Stimulated activated CD4-positive, alpha-beta T cell treated with anti-CD3 and anti-CD28 coated beads, Interleukin-4, amount 100 ng/mL, for 1 hour (primary cell): ENCODE results near the gene HOXD10.

Source experiments
- DNase-seq: peaks from one replicate; pipeline ENCODE4 v3.0.0-alpha.2; 2020

The HOXD10 gene

DNA sequence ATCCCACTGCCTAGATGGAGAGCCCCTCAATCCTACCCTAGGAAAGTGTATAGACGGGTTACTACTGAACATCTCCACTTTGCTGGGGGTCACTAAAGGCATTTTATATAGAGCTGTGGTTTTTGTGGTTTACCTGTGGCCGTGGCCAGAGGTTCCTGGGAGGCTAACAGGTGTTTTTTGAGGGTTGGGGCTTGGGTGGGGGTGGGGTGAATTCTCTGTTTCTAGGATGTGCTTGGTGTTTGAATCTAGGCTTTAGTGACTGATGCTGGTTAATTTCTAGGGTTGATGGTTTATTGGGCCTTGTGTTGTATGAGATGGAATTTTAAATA, 20.6 kb downstream of the HOXD10 start:
- DNase-seq, result no peak

DNA sequence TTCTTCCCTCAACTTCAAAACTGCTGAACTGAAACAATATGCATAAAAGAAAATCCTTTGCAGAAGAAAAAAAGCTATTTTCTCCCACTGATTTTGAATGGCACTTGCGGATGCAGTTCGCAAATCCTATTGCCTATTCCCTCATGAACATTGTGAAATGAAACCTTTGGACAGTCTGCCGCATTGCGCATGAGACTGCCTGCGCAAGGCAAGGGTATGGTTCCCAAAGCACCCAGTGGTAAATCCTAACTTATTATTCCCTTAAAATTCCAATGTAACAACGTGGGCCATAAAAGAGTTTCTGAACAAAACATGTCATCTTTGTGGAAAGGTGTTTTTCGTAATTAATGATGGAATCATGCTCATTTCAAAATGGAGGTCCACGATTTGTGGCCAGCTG, 21.3 kb downstream of the HOXD10 start:
- no peak for DNase-seq

DNA sequence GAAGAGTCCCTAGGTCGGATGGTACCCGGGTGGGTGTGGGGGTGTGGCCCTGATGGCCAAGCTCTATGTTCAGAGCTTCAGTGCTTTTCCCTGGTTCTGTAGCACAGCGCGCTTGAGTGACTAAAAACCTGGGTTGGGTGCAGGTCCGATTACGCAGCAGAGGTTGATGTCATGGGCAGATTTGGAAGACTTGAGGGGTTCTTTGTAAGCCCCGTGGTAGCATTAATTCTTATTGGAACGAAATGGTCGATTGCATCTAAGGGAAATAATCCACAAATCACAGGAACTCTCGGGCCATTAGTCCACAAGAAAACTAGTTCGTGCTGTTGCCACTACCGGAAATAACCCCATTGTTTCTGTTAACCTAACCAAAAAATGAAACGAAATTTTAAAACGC, 21.9 kb downstream of the HOXD10 start:
- no peak for DNase-seq

DNA sequence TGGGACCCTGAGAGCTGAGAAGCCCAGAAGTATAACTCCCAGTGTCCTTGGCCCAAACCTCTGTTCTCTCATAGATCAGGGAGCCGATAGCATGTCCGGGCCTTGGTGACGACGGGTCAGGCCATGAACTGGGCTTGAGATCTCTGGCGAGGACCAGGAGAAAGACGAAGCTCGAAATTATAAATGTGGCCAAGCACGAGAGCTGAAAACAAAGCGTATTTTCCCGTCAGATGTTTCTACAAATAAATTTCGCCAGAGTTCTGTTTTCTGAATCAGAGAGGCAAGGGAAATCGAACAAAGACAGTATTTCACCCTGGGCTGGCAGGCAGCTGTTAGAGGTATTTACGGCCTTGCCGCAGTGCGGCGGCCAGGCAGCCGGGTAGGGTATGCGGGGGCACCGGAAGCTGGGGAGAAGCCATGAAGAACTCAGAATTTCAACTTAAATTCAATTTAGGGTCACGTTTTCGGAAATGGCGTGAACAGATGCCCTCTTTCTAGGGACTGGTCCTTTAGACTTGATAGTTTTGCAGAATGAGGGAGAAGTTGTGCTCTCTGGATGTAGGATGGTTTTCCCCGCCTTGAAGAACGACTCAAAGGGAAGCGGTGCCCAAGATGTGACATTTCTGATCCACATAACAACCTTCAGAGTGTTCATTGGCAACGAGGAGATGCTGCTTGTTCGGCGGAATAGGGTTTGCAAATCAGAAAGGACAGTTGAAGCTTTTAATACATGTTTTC, 22.5 kb downstream of the HOXD10 start:
- DNase-seq, result no peak

DNA sequence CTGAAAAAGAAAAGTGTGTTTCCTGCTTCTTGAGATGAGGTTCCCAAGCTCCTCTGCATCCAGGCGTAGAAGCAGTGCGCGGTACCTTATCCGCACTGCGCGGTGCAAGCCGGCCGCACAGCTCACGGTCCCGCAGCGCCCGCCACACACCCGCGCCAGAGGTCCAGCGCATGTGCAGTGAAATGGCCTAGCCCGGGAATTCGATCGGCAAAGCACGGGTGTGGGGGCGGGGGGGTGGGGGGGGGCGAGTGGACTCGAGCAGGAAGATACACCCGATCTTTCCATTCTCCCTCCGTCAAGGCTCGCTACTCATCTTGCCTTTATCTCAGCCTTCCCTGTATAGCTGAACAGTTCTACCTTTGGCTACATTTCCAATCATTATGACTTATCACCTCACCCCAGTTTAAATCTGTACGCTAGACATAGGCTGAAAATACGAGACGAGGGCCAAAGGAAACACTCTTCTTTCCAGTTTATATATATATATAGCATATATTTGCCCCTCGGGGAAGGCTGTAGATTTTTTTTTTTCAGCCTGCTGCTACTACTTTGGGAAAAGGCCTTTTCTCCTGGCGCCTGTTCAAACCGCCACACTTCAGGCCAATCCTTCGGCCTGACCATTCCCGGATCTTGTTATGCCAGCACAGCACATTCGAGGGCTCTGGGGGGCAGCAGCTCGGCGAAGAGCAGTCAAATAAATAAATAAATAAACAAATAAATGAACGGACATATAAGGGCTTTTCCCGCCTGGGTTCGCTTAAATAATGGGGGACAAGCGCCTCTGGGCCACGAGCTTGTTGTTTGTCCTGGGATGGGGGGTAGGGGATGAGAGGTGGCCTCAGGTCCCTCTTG, 23.3 kb downstream of the HOXD10 start:
- DNase-seq, result no peak

DNA sequence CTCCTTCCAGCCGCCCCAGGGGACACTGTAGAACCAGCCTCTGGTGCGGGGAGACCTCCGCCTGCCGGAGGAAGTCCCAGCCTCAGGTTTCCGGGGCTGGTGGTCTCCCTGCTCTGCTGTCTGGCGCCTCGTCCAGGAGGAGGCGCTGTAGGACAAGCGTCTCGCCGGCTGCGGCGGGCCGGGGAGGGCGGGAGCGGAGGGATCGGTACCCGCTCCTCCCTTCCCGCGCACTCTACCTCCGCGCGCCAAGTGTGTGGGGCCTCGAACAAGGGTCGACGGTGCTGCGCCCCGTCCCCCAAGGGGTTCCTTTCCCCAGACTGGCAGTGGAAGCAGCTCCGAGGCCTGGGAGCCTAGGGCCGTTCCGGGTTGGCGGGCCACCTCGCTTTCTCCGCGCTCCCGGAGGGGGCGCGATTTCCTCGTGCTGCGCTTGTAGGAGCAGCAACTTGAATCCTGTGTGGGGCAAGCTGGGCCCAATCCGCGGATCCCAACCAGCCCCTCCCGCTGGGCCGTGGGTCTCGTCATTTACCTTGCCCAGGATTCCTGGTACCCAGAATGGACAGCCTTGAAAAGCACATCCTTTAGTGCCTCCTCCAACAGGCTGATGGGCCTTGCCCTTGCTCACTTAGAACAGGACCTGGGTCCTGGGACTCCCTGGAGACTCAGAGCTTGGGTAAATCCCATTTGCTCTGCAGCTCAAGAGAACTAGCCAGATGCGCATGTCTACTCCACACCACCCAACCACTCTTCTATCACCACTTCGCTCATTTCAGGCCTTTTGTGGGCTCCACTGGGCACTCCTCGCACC, 24.1 kb downstream of the HOXD10 start:
- peak; percentile 66 for DNase-seq

DNA sequence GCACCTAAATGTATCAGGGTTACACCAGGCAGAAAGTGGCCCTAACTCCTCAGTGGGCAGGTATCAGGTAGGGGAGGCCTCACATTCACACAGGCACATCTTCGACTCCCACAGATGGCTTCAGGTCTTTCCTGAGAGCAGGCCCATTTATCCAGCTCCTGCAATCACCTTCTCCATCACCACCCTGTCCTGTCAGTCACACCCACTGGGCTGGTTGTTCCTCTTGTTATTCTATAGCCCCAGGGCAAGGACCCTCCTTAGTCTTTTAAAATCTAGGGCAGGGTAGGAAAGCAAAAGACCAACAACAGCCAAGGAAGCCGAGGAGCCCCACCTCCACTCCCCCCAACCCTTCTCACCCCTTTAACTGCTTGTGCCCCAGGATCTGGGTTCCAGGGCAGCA, 25.7 kb downstream of the HOXD10 start:
- DNase-seq, result no peak

DNA sequence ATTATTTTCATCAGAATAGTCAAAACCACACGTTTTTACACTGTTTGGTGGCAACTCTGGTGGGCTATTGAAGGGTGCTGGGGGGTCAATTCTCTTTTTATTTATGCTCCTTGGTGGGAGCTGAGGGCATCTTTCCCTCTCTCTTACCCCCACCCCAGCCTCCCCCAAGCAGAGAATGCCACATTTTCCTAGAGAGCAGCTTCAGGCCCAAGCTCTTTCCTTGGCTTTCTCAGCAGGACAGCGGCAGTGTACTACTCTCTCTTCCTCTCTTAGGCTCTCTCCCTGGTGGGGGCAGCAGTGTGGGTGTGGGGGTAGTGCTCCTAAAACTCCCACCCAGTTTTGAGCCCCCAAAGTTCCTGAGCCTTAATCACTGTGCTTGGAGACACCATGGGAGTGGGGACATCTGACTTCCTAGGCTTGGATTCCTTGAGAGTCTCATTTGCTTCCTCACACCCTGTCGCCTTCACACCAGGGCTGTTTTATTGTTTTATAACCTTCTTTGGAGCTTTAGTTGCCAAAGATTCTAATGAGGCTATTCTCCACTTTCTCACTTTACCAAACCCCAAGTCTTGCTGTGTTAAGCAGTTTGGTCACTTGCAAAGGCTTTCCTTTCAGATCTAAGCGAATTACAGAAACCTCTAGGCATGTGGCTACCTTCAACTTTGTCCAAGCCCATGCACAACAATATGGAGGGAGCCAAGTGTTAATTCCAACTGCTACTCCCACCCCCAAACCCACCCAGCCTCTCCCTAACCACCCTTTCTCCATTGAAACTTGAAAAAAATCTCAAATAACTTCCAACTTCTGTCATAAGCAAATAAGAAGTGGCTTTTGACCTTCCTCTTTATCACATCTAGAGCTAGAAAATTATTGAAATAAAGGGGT, 28.7 kb downstream of the HOXD10 start:
- DNase-seq, result no peak

DNA sequence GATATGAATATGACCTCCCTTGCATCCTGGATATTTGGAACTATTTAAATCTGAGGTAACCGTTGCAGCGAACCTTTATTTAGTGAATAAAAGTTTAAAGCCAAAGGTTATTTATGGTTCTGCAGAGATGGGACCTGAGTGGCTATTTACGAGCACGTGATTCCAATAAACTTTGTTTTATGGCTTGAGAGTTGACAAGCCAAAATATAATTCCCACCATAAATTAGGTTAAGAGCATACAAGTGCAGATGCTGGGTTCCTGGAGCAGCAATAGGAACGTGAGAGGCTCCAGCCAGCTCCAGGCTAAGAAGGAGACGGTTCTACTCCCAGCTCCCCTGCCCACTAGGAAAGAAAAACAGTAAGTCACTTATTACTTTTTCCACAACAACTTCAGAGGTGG, 29.5 kb downstream of the HOXD10 start:
- no peak for DNase-seq

DNA sequence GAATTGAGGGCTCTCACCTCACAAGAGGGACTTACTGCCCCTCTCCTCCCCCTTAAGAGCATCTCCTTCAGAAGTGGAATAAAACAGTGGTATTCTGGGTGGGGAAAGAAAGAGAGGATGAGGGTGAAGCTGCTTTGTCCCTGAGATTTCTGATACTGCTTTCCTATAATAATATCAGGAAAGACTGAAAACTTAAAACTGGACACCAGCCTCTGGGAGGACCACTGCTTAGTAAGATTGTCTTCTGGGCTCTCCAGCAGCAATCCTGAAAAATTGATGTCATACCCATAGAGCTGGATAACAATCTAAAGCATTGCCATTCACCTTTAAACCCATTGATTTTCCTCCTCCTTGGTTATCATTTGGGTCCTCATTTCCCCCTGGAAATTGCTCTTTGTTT, 30.1 kb downstream of the HOXD10 start:
- no peak for DNase-seq

DNA sequence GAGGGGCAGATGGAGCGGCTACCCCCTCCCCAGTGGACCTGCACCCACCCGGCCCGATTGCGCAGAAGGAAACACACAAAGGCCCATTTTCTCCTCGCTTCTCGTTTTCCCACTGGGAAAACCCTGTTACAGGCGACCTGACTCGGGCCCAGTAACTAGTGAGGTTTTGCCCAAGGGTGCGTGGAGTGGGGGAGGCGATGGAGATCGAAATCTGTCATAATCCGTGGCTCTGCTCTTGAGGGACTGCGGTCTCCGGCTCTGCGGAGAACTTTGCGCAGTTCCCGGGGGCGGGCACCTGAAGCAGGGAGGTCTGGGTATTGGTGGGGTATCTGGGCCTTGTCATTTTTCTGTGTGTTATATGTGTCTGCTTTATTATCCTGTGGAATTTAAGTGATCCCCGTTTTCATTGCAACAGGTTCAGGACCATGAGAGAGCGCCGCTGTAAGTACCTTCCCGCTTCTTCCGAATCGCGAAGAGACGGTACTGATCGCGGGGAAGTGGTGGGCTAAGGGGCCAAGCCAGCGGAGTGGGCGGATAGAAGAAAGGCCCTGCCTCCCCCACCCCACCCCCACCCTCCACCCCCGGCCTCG, 30.7 kb downstream of the HOXD10 start:
- DNase-seq, result no peak

DNA sequence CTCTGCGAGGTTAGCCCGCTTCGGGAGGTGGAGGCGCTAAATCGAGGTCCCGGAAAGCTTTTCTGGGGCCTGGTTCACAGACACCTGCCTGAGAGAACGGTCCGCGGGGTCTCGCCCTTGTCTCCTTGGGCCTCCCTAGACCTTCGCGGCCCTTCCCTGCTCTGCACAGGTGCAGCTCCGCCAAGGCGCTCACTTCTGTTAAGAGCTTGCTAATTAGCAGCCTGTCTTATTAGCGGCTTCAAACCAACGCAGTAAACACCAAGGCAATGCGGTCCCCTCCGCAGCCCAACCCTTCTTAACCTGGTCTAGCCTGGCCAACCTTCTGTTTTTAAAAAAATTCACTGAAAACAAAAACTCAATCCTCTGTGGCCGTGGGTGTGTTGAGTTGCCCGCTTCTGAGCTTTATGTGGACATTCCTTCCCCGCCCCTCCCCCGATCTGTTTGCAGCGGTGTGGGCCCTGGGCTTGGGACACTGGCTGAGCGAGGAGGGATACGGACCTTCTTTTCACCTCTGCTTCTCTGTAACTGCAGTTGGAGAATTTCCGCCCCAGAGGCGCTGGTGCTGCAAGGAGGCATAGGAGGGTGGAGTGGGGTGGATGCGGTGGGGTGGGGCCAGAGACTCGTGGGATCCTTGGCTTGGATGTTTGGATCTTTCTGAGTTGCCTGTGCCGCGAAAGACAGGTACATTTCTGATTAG, 31.4 kb downstream of the HOXD10 start:
- no peak for DNase-seq

DNA sequence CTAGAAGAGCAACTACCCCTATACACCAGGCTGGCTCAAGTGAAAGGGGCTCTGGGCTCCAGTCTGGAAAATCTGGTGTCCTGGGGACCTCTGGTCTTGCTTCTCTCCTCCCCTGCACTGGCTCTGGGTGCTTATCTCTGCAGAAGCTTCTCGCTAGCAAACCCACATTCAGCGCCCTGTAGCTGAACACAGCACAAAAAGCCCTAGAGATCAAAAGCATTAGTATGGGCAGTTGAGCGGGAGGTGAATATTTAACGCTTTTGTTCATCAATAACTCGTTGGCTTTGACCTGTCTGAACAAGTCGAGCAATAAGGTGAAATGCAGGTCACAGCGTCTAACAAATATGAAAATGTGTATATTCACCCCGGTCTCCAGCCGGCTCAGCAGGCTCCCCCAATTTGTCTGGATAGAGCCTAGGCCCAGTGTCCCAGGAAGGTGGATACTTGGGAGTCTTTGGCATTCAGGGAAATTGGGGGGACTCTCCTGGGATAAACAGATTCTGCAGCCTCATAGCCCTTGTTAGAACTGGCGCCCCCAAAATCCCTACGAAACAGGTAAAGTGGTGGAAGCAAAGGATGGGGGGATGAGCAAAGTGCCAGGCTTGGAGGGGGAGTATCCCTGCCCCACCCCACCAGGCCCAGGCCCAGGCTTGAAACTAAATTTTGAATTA, 32.3 kb downstream of the HOXD10 start:
- DNase-seq, result no peak

DNA sequence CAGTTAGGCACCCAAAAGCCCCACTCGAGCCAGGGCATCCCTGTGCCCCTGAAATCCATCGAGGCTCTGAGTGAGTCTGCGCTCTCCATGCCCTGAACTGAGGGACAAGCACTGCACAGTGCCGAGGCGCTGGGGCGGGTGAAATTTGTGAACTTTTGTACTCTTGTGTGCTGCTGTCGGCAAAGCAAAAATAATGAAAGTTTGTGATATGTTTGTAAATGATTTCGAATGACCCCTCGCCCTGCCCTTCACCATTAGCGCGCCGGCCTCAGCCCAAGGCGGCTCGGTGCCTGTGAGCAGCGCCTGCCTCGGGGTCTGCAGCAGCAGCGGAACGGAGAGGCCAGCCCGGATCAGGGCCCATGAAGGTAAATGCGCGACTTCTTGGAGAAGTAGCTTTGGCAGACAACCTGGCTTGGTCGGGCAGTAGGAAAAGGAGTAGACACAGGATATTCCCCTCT, 32.9 kb downstream of the HOXD10 start:
- DNase-seq, result no peak

DNA sequence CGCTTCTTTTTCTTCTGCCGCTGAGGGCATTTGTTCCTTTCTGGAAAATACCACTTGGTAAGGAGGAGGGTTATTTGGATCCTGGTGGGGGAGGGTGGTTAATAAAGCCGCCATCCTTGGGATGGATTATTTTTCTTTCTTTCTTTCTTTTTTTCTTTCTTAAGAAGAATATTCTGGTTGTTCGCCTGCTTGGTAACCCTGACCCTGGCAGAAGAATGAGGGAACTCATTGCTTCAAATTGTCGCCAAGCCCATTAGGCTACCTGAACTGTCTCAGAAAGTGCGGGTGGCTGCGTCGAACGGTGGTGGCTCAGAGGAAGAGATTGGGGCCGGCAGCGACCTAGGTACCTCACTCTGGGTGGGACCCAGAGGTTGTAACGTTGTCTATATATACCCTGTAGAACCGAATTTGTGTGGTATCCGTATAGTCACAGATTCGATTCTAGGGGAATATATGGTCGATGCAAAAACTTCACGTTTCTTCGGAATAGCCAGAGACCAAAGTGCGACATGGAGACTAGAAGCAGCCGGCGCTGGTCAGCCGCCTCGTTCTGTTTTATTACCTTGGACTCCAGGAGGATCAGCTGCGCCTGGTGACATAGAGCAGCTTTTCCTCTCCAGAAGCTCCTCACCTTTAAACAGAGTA, 33.5 kb downstream of the HOXD10 start:
- no peak for DNase-seq

DNA sequence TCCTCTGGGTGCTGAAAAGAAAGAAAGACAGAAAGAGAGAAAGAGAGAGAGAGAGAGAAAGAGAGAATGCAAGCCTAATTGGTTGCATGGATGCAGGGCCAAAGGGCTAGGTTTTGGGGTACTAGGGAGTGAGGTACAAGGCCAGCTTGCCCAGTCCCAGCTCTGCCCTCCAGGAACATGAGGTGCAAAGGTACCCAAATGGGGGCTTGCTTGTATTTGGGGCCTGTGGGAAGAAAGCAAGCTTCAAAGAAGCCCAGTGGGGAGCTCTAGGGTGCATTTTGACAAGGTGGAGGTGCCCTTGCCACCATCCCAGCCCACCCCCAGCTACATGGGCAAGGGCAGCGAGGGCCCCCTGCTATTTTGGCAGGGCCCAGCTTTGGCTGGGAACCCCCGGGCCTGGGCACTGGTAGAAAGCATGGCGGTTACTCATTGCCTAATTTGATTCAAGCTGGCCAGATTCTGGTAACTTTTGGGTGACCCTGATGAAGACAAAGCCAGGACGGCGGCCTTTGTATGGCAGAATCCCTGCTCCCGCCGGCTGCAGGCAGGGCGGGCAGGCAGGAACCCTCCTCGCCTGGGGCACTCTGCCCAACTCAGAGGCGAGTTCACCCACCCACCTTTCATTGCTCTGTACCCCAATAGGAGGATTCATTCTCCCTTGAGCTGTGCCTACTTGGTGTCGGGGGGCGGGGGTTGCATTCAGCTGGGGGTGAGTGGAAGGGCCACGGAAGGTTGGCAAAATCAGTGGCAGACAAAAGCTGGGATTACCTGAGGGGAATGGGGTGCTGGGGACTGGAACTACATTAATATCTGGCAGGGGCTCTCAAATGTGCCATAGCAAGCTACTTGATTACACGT, 34.2 kb downstream of the HOXD10 start:
- no peak for DNase-seq

DNA sequence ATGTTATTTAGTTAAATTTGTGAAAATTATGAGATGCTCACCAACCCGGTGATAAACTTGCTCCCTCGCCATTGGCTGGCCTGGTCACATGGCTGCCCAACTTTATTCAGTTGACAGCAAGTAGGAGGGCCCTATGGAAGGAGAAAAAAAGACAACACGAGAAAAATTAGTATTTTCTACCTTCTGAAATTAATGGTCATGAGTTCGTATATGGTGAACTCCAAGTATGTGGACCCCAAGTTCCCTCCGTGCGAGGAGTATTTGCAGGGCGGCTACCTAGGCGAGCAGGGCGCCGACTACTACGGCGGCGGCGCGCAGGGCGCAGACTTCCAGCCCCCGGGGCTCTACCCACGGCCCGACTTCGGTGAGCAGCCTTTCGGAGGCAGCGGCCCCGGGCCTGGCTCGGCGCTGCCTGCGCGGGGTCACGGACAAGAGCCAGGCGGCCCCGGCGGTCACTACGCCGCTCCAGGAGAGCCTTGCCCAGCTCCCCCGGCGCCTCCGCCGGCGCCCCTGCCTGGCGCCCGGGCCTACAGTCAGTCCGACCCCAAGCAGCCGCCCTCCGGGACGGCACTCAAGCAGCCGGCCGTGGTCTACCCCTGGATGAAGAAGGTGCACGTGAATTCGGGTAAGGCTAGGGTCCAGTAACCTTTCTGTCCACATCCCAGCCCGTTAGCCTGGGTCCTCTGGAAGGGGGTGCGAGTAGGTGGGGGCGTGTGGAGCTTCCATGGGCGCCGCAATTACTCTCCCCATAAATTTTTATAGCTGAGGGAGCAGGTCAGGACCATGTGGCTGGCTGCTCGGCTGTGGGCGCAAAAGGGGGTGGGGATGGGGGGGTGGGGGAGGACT, 35.1 kb downstream of the HOXD10 start, which contains the start of gene HOXD4:
Gene HOXD4 (plus strand): TSS at position 109 of the 846 bp plus-strand sequence. CDS start 84 bp downstream, at position 193.
- DNase-seq, result no peak
